Measurements from ENCODE around the gene METAP2.

- TF ChIP-seq EZH2 (IDR thresholded peaks at IDR 0.05; ENCODE audit: borderline replicate concordance, low read depth, low read length, severe bottlenecking), result no peak
- no peak for TF ChIP-seq CTCF (IDR thresholded peaks at IDR 0.05; ENCODE audit: extremely low read depth in 1 of 2, insufficient read depth in 1 of 2, low read depth in 1 of 2, low read length in 2 of 2)
- no peak for TF ChIP-seq POLR2AphosphoS5 (IDR thresholded peaks at IDR 0.05; ENCODE audit: insufficient read depth, low read depth, low read length)
- no peak for TF ChIP-seq POLR2A (IDR thresholded peaks at IDR 0.05; ENCODE audit: low read depth, low read length)
- no peak for TF ChIP-seq MAX (IDR thresholded peaks at IDR 0.05; ENCODE audit: insufficient read depth, insufficient read length)
- no peak for TF ChIP-seq MYC (IDR thresholded peaks at IDR 0.05; ENCODE audit: low read depth, low read length)
- TF ChIP-seq JUN (IDR thresholded peaks at IDR 0.05; ENCODE audit: borderline replicate concordance, insufficient read depth, insufficient read length, low read depth), result no peak
- no peak for TF ChIP-seq GATA2 (IDR thresholded peaks at IDR 0.05; ENCODE audit: insufficient read depth, insufficient read length, low read depth, low read length)
Measured at GRCh38 chr12:95505039-95505438, 31.1 kb downstream of the METAP2 start.

Measured in endothelial cell of umbilical vein (primary cell).